Measurements from ENCODE around the gene CELF2.

Gene CELF2

DNA sequence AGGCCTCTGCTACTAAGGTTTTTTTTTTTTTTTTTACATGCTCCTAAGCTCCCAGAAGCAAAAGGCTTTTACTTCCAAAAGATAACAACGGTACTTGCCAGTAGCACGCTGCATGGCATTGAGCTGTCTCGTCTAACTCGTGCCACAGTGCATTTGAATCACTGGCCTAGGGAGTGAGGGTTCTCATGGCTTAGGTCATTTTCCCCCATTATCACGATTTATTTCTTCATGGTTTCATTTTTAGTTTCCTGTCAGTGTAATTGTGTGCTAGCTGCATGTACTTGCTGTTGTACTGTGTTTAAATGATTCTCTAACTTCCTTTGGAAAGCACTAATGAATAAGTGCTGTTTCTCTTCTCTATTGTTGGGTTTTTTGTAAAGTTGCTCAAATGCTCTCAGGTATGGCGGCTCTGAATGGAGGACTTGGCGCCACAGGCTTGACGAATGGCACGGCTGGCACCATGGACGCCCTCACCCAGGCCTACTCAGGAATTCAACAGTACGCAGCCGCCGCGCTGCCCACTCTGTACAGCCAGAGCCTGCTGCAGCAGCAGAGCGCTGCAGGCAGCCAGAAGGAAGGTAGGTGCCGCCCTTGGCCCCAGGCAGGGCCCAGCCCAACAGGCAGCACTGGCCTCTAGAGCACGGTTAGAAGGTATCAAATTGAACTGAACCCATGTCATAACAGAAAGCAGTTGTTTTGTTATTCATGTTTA lies 303.3 kb downstream of the CELF2 start:
- no peak for DNase-seq (ENCODE audit: low read depth)
- no peak overlapping the region for H3K4me3 ChIP-seq (ENCODE audit: control insufficient read depth, low read depth, low read length)
- TF ChIP-seq CTCF (conservative IDR thresholded peaks at IDR 0.05; ENCODE audit: control insufficient read depth, insufficient read depth, low read depth, low read length) = no peak

DNA sequence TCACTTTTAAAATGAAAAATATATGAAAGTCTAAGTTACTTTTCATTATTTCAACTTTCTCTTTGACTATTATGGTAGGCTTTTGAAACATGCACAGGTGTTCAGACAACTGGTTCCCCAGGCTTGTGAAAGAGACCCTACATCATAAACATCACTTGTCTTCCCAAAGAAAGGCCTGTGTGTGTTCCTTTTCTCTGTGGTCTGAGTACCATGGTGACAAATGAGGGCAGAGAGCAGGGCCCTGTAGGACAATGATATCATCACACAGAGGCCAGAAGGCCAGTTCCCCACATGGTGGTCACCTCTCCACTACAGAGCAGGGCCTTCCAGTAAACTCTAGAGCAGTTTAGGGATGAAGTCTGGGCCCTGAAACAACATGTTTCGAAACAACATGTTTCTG lies 305.0 kb downstream of the CELF2 start:
- TF ChIP-seq CTCF (conservative IDR thresholded peaks at IDR 0.05; ENCODE audit: control insufficient read depth, insufficient read depth, low read depth, low read length) = no peak
- H3K4me3 ChIP-seq (ENCODE audit: control insufficient read depth, low read depth, low read length) = no peak overlapping the region
- DNase-seq (ENCODE audit: low read depth) = no peak

GRCh38 chr10:11324761-11325321 lies 307.2 kb downstream of the CELF2 start:
- H3K4me3 ChIP-seq (ENCODE audit: control insufficient read depth, low read depth, low read length) = no peak overlapping the region
- DNase-seq (ENCODE audit: low read depth) = no peak
- no peak for TF ChIP-seq CTCF (conservative IDR thresholded peaks at IDR 0.05; ENCODE audit: control insufficient read depth, insufficient read depth, low read depth, low read length)

DNA sequence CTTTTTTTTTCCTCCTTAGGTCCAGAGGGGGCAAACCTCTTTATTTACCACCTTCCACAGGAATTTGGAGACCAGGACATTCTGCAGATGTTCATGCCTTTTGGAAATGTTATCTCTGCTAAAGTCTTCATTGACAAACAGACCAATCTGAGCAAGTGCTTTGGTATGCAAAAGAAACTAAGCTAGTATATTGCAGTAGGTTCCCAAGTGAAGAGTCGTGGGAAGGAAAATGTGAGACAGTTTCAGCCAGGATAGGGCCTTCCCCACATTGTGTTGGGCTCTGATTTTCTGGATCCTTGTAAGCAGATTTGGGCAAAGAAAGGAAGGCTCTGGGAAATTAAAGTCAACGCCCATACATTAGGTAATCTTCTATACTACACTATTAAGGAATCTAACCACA lies 308.1 kb downstream of the CELF2 start:
- no peak overlapping the region for H3K4me3 ChIP-seq (ENCODE audit: control insufficient read depth, low read depth, low read length)
- no peak for TF ChIP-seq CTCF (conservative IDR thresholded peaks at IDR 0.05; ENCODE audit: control insufficient read depth, insufficient read depth, low read depth, low read length)
- peak; percentile 41 for DNase-seq (ENCODE audit: low read depth)

GRCh38 chr10:11326241-11326640 lies 308.6 kb downstream of the CELF2 start:
- H3K4me3 ChIP-seq (ENCODE audit: control insufficient read depth, low read depth, low read length) = no peak overlapping the region
- no peak for DNase-seq (ENCODE audit: low read depth)
- no peak for TF ChIP-seq CTCF (conservative IDR thresholded peaks at IDR 0.05; ENCODE audit: control insufficient read depth, insufficient read depth, low read depth, low read length)

DNA sequence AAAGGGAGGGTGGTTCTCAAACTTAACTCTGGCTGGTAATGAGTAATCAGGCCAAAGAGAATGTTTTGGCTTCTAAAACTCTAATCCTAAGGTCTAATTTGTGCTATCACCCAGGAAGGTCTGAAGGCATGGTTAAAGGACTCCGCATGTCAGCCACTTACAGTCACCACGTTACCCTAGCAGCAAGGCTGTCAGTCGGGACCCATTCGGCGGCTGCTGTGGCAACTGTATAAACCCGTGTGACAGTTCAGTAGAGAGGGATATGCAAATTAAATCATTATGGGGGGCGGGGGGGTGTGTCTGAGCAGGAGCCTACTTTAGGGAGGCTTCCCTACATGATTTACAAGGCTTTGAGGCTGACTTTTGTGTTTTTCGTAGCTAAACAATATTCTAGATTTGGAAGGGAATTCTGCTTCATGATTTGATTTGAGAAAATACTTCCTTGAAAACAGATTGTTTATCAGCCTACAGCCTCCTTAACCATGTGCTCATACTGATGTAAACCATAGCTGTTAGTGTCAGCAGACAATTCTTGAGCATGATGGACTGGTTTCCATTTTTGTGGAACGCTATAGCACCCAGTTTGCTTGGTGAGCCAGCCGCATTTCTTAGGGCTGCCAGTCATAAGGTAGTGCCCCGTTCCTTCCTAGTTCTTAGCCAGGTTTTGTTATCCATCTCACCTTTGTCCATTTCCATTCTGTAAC lies 309.4 kb downstream of the CELF2 start:
- H3K4me3 ChIP-seq (ENCODE audit: control insufficient read depth, low read depth, low read length) = no peak overlapping the region
- no peak for TF ChIP-seq CTCF (conservative IDR thresholded peaks at IDR 0.05; ENCODE audit: control insufficient read depth, insufficient read depth, low read depth, low read length)
- no peak for DNase-seq (ENCODE audit: low read depth)

Measured in fibroblast of mammary gland (primary cell).